Measurements from ENCODE around the gene SYNE2.

GRCh38 chr14:64061115-64061514 lies 208.3 kb downstream of the SYNE2 start:
- no peak for TF ChIP-seq CTCF (conservative IDR thresholded peaks at IDR 0.05; ENCODE audit: low read length)
- TF ChIP-seq EZH2phosphoT487 (IDR thresholded peaks at IDR 0.05; ENCODE audit: borderline replicate concordance, low read depth, low read length): no peak
